Suprapubic skin (tissue), 3 donors: ENCODE measurements around the gene MCU.

ENCODE experiments used
- CTCF ChIP-seq, 2 donors: fragments of 200-600 bp in 1 of 2; fragments of 450-650 bp in 1 of 2; sonication (generic) in 1 of 2; IDR thresholded peaks; one replicate each; pipeline ENCODE4 v1.5.1; 2016 to 2019; ENCODE audit warnings: antibody characterized with exemption in 2 of 2, mild to moderate bottlenecking in 1 of 2, moderate library complexity in 1 of 2
- EP300 ChIP-seq: sonication (generic); formaldehyde crosslinking; IDR thresholded peaks from one replicate; pipeline ENCODE4 v1.6.1; 2017; ENCODE audit warnings: antibody characterized with exemption
- POLR2A ChIP-seq, 2 donors: fragments of 450-650 bp; IDR thresholded peaks; one replicate each; pipeline ENCODE4 v1.6.1; 2017; ENCODE audit warnings: antibody characterized with exemption in 2 of 2, mild to moderate bottlenecking in 2 of 2, moderate library complexity in 2 of 2

DNA sequence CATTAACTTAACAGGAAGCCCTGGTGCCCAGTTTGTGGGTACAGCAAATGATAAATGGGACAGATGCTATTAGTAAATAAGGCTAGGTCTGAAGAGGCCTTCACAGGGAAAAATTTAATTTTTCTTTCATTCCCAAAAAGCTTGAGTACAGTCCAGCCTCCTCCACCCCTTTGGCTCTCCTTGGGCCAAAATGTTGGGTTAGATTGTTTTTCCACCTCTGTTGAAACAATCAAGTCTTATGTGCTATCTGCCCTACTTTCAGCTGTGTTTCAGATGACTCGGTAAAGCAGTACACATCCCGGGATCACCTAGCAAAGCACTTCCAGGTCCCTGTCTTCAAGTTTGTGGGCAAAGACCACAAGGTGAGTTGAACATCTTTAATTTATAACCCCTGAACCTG, 238.3 kb downstream of the MCU start:
- no peak for TF ChIP-seq POLR2A (IDR thresholded peaks at IDR 0.05)
- no peak for TF ChIP-seq CTCF (IDR thresholded peaks at IDR 0.05)
- no peak for TF ChIP-seq EP300
